Measurements from ENCODE around the gene SLC12A6.
A peak's percentile ranks its signal among the peaks of the same experiment; 100 is the strongest.
"Not testable (repeated sequence)": the region's sequence is repeated elsewhere in the genome, so short reads cannot be mapped to it uniquely, and the experiment has no call there.

SLC12A6 gene

GRCh38 chr15:34355241-34355640 lies 17.7 kb upstream of the SLC12A6 start:
- DNase-seq, result no peak

GRCh38 chr15:34354286-34354685 lies 16.7 kb upstream of the SLC12A6 start:
- DNase-seq, result no peak

- DNase-seq, result no peak
Observed at GRCh38 chr15:34353627-34354026, 16.0 kb upstream of the SLC12A6 start.

GRCh38 chr15:34352996-34353395 lies 15.4 kb upstream of the SLC12A6 start:
- DNase-seq, result not testable (repeated sequence)

- no peak for DNase-seq
Observed at GRCh38 chr15:34349769-34350168, 12.2 kb upstream of the SLC12A6 start.

GRCh38 chr15:34348735-34349300 lies 11.2 kb upstream of the SLC12A6 start:
- DNase-seq, result no peak

- no peak for DNase-seq
Observed at GRCh38 chr15:34347951-34348638, 10.5 kb upstream of the SLC12A6 start.

GRCh38 chr15:34342737-34343575 lies 5.4 kb upstream of the SLC12A6 start, which contains the start of the genes NOP10 and NUTM1:
Gene NOP10 (minus strand): TSS chr15:34343136. CDS start chr15:34343073, 63 bp downstream.
Gene NUTM1 (plus strand): TSS chr15:34343315. CDS start chr15:34343697, 382 bp downstream.
- peak; percentile 49 for DNase-seq

- not testable (repeated sequence) for DNase-seq
Observed at GRCh38 chr15:34342213-34342736, 4.7 kb upstream of the SLC12A6 start.

GRCh38 chr15:34341381-34342212 lies 4.0 kb upstream of the SLC12A6 start:
- DNase-seq, result no peak

- DNase-seq, result no peak
Observed at GRCh38 chr15:34339946-34340345, 2.4 kb upstream of the SLC12A6 start.

- DNase-seq, result no peak
Observed at GRCh38 chr15:34338347-34338746, 766 bp upstream of the SLC12A6 start.

GRCh38 chr15:34336991-34337556 lies 507 bp downstream of the SLC12A6 start:
- peak; percentile 6 for DNase-seq

- peak; percentile 2 for DNase-seq
Observed at GRCh38 chr15:34336231-34336990, 1.2 kb downstream of the SLC12A6 start.

GRCh38 chr15:34335176-34336032 lies 2.2 kb downstream of the SLC12A6 start:
- no peak for DNase-seq

GRCh38 chr15:34334672-34335071 lies 2.9 kb downstream of the SLC12A6 start:
- no peak for DNase-seq

GRCh38 chr15:34332553-34333120 lies 4.9 kb downstream of the SLC12A6 start:
- no peak for DNase-seq

GRCh38 chr15:34331809-34332208 lies 5.8 kb downstream of the SLC12A6 start:
- no peak for DNase-seq

GRCh38 chr15:34330279-34330678 lies 7.3 kb downstream of the SLC12A6 start:
- no peak for DNase-seq

GRCh38 chr15:34329006-34329405 lies 8.6 kb downstream of the SLC12A6 start:
- no peak for DNase-seq

Data from NCI-H1105 (cell line).